GM21423 (cell line): ENCODE results near the gene GPR39.

Experiments
- ATAC-seq: cut with Tn5 transposase; IDR thresholded peaks from one replicate; pipeline ENCODE4 v1.9.1; 2021; ENCODE audit warnings: mild to moderate bottlenecking, moderate library complexity; ENCODE audit not compliant: unreplicated experiment

Gene GPR39

DNA sequence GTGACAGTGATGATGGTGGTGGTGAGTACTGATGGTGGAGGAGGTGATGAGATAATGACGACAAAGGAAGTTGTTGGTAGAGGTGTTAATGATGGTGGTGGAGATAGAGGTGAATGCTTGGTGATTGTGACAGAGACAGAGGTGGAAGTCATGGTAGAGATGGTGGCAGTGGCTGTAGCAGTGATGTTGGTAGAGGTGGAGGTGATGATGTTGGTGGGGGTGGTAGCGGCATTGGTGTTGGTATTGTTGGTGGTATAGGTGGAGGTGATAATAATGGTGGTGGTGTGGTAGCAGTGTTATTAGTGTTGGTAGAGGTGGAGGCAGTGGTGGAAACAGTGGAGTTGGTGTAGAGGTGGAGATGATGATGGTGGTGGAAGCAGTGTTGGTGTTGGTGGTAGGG is 217.0 kb downstream of the GPR39 start:
- ATAC-seq, result no peak

GRCh38 chr2:132636346-132636745 is 219.7 kb downstream of the GPR39 start:
- ATAC-seq, result no peak

DNA sequence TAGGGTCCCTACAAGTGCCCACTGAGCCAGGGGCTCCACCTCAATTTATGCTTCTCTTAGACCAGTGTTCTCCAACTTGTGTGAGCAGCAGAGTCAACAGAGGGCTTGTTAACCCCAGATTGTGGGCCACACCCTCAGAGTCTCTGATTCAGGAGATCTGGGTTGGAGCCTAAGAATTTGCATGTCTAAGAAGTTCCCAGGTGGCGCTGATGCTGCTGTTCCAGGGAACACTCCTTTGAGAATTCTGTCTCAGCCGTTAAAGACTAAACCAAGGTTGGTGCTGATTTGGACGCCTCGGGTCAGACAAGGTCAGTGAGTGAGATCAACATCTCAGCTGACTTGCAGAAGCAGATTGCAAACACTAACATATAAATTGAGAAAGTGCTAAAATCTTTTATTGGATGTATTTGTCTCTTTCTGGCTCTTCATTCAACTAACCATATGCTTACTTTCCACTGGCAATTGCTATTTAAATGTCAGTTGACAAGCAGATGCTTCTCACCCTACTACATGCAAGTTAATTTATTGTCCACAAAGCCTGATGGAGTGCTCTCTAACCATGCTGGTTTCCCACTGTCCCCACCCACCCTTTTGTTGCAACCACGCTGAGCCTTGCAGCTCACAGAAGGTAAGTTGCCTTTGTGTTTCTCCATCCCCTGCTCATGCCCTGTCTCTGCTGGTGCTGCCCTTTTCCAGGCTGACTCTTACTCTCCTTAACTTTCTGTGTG is 221.9 kb downstream of the GPR39 start:
- no peak for ATAC-seq

DNA sequence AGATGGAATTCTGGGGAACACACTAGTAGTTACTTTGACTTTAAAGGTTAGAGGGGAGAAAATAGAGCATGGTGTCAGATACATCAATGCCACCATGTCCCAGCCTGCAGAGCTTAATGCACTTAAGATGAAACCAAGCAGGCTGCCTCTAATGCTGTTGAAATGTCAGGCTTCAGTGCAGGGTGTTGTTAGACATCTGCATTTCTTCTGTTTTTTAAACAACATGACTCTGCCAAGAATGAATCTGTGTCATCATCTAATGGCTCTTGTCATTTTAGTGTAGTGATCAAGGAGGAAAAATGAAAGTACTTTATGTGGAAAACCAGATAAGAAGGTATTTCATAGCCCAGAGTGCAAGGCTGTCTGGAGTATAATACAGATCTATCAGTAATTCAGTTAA is 223.5 kb downstream of the GPR39 start:
- no peak for ATAC-seq

DNA sequence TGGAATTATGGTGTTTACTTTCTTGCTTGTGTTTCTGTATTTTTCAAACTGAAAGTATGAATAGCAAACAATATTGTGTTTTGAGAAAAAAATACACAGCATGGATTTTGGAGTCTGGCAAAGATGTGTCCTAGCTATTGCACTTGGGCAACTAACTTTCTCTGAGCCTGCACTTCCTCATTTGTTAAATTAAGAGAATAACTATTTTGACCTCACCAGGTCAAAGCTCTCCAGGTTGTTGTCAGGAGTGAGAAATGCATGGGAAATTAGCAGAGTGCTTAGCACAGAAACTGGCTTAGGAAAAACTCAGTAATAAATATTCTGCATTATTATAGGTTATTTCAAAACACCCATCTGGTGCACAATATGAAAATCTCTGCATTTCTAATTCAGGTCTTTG is 225.2 kb downstream of the GPR39 start:
- no peak for ATAC-seq

DNA sequence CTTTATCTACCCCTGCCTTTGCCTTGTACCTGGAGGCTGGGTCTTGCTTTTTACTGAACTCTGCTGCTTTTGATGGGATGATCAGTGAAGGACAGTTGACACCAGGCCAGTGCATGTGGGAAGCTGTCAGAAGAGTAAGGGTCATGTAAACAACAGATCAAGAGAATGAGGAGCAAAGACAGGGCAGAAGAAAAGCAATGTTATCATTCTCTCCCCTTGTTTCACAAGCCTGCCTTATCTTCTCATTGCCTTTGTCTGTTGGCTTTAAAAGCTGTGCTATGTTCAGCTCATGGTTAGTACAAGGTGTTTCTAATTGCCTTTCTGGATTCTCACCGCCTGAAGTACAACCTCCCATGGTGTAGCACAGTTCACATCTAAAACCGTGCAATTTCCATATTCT is 225.8 kb downstream of the GPR39 start:
- ATAC-seq, result no peak

DNA sequence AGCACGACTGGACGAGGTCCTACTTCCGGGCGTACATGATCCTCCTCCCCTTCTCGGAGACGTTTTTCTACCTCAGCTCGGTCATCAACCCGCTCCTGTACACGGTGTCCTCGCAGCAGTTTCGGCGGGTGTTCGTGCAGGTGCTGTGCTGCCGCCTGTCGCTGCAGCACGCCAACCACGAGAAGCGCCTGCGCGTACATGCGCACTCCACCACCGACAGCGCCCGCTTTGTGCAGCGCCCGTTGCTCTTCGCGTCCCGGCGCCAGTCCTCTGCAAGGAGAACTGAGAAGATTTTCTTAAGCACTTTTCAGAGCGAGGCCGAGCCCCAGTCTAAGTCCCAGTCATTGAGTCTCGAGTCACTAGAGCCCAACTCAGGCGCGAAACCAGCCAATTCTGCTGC is 228.6 kb downstream of the GPR39 start:
- ATAC-seq, result no peak

GRCh38 chr2:132645722-132646539 is 229.3 kb downstream of the GPR39 start:
- ATAC-seq, result no peak

GRCh38 chr2:132646540-132647108 is 230.0 kb downstream of the GPR39 start:
- ATAC-seq, result no peak

DNA sequence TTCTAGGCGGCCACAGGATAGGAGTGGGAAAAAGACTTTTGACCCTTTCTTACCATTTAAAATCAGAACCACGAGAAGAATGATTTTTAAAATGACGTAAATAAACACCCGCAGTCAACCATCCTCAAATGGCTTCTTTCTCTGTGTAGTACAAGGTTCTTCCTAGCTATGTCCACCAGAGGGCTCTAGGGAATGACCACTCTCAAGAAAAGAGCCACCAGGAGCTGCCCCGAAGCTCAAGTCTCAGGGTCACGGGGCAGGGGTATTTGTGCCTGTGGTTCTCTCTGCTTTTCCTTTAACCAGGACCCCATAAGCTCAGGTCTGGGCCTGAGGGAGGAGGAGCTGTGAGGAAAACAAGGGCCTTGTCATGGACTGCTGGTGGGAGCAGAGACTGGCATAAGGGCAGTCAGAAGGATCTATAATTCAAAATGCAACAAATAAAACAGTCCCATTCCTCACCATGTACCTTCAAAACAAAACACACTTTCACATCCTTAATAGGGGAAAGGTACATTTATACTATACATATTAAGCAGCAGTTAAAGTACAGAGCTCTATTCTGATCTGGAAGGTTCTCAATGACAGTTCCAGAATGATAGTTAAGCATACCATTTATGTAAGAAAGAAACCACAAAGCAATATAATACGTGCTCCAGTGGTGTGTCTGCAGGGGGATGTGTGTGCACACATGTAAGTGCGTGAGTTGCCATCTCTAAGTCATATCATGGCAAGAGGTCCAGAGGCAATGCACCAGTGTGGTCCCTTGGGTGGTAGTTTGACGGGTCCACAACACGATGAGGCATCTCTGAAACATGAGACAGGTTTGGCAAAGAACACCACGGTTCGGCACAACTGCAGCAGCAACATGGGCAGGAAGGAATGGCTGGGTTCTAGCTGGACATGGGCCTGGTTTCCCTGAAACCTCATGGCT is 234.8 kb downstream of the GPR39 start:
- ATAC-seq, result no peak

DNA sequence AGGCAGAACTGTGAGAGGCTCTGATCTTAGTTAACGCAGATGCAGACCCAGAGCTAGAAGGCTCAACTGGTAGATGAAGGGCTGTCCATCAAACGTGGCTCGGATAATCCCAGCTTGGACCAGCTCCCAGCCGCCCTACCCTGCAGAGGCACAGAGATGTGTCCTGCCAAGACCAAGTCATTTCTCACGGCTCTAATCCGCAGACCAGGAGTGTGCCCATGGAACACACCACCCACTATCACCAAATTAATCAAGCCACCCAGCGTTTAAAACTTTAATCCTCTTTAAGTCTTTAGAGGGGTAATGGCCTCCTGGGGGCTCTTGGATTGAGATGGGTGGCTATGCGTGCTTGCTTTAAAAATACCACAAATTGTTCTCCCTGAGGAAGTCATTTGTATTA is 235.9 kb downstream of the GPR39 start:
- ATAC-seq, result no peak

DNA sequence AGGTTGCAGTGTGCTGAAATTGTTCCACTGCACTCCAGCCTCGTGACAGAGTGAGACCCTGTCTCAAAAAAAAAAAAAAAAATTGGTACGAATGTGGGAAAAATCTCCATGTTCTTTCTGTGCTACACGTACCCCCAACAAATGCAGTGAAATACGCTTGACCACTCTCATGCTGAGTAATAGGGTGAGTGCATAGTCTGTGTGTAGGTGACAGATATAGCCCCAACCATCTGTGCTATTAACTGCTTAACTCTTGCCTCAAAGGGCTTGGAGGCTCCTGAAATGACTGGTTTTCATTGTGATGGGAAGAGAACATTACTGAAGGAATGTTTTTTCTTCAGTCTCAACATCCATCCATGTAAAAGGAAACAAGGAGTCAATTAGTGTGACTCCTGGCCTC is 237.7 kb downstream of the GPR39 start:
- ATAC-seq, result no peak

GRCh38 chr2:132654968-132655367 is 238.4 kb downstream of the GPR39 start:
- no peak for ATAC-seq

- no peak for ATAC-seq
Observed at GRCh38 chr2:132656266-132656975, 239.8 kb downstream of the GPR39 start.

- ATAC-seq, result no peak
Observed at GRCh38 chr2:132659331-132659730, 242.7 kb downstream of the GPR39 start.

DNA sequence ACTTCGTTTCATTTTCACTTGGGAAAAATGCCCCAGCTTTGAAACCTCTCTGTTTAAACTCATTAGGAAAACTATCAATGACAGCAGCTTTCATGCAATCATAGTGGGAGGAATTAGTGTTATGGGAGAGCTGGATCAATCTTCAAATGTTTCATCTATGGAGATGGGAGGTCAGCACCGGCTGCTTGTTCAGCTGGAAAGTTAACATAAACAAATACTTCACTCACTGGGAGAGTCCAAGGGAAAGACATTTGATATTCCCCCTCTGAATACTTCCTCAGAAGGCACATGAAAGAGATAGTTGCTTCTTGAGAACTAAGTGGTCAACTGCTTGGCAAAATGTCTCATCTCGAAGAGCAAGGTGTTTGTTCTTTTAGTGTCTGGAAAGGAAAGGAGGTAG is 246.1 kb downstream of the GPR39 start:
- no peak for ATAC-seq

- ATAC-seq, result no peak
Observed at GRCh38 chr2:132664096-132664495, 247.5 kb downstream of the GPR39 start.

DNA sequence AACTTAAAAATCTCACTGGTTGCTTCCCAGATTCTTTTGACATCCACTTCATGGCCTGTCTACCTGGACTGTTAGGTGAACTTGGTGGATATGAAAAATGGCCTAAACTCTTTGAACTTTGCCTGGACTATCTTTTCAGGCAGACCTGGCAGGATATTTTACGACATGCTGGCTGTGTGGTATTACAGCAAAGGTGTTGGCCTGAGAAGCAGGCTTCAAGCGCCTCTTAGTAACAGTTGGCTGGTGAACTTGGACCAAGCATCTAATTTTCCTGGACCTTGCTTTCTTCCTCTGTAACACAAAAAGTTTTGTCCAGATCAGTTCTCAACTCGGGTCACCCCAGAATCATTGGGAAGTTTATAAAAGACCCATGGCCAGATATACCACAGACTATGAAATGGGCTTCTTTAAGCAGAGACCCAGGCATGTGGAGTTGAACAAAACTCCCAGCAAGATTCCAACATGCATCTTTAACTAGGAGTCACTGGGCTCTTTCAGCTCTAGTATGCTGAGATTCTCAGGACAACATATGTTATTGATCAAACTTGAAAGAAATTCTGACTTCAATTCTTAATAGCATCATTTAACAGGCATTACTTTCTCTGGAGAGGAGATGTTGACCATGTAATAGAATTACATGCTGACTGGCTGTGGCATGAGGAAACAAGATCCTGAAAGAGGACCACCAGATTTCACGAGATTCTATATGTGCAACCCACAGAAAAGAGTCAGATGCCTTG is 249.0 kb downstream of the GPR39 start:
- no peak for ATAC-seq

DNA sequence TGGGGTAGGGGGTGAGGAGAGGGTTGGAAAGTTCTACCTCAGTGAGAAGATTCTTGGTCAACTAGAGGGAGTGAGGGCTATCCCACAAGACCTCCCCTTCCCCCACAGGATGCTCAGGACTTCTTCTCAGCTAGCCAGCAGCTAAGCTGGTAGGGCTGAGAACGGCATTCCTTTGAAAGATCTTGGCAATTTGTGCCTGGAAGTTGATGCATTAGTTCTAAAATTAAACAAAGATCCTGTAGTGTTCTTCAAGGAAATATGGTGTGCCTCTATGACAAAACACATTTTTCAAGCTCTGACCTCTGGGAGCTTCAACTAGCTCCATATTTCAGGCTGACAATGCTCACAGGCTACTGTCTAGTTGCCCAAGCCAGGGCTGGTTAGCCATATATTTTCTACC is 251.1 kb downstream of the GPR39 start:
- ATAC-seq, result no peak
